Renal cortical epithelial cell (primary cell): ENCODE results near the gene ALG8. TPM values are rescaled to one million over a fixed set of nuclear protein-coding genes. Genes with fewer than 3 reads are reported as not detected.

Source experiments
- DNase-seq: peaks from one replicate; pipeline ENCODE4 v3.0.0-alpha.2; 2011; ENCODE audit warnings: low read depth
- total RNA-seq: library from RNA; depleted of rRNA; stranded (reverse); fragments of >200 nt; gene quantifications from 2 replicates; pipeline ENCODE4 v1.2.3, GENCODE V29; 2014

The ALG8 gene
- total RNA-seq, 1 donor from 2014 or later: 36.8 TPM

GRCh38 chr11:78160557-78160956 is 21.1 kb upstream of the ALG8 start:
- DNase-seq: no peak

DNA sequence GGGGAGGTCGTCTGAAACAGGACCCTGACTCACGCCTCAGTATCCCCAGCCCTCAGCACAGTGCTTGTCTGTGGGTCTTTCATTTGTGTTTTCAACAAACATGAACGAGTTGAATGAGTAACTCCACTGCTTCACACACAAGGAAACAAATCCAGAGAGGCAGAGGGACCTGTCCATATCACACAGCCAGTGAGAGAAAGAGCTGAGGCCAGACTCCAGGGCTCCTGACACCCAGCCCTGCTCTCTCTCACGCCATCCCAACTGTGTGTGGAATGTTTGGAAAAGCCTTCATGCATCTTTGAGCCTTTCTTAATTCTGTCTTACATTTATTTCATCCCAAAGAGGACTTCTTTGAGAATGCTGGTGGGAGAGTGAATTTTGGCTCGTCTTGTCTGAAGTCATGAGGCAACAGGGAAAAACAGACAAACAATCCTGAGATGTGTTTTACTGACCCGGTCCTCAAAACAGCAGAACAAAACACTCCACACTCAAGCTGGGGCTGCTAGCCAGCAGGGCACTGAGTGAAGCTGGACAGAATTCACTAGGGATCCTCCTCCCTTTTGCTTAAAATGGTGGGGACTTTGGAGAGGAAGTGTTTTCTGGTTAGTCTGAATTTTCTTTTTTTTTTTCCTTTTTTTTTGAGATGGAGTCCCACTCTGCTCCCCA is 19.7 kb upstream of the ALG8 start:
- DNase-seq: no peak

GRCh38 chr11:78156127-78156844 is 16.9 kb upstream of the ALG8 start:
- DNase-seq: peak; percentile 13

DNA sequence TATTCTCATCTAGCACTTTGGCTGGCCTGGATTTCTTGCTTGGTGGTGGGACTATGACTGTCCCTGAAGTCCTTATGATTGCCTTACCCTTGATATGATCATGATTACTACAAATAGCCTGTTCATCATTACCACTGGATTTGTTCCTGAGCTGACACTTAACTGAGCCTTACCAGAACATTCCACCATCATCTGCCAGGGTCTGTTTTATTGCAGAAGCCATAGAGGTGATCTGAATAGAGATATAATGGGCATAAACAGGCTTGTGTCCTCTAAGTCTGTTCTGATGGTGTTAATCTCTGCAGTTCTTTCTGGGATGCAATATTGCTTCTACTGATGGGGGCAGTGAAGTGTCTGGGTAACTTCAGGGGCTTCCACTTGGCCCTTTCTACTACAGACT is 12.4 kb upstream of the ALG8 start:
- no peak for DNase-seq

- DNase-seq: no peak
Observed at GRCh38 chr11:78150754-78151153, 11.3 kb upstream of the ALG8 start.

GRCh38 chr11:78150346-78150745 is 10.9 kb upstream of the ALG8 start:
- no peak for DNase-seq

DNA sequence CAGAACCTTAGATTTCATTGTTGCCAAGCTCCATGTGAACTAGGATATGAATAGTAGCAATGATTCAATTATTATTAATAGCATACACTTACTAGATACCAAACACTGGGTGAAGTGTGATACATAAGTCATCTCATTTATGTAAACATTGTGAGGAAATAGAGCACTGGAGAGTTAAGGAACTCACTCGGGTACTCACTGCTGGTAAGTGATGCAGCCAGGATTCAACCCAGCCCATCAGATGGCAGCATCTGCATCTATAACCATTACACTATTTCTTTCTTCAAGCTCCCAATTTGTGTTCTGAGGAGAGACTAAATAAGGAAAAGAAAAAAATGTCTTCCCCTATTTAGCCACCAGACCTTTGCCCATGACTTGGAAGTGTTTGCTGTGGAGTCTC is 10.2 kb upstream of the ALG8 start:
- no peak for DNase-seq

DNA sequence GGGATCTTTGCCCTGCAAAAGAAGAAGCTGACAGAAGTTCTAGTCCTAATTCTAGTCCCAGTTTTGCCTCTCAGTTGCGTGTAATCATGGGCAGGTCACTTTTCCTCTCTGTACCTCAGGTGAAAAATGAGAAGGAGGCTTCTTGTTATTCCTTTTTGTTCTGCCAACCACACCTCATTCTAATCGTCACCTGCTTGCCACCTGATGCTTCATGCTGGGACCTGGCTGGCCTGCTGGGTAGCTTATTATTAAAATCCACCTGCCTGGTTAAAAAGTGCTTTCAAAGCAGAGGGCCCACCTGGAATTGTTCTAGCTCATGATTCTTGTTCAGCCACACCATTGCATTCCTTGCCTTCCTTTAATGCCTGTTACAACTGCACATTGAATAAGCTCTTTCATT is 8.4 kb upstream of the ALG8 start:
- no peak for DNase-seq

GRCh38 chr11:78145511-78146025 is 6.1 kb upstream of the ALG8 start:
- DNase-seq: no peak

- DNase-seq: no peak
Observed at GRCh38 chr11:78140392-78141077, 1.1 kb upstream of the ALG8 start.

DNA sequence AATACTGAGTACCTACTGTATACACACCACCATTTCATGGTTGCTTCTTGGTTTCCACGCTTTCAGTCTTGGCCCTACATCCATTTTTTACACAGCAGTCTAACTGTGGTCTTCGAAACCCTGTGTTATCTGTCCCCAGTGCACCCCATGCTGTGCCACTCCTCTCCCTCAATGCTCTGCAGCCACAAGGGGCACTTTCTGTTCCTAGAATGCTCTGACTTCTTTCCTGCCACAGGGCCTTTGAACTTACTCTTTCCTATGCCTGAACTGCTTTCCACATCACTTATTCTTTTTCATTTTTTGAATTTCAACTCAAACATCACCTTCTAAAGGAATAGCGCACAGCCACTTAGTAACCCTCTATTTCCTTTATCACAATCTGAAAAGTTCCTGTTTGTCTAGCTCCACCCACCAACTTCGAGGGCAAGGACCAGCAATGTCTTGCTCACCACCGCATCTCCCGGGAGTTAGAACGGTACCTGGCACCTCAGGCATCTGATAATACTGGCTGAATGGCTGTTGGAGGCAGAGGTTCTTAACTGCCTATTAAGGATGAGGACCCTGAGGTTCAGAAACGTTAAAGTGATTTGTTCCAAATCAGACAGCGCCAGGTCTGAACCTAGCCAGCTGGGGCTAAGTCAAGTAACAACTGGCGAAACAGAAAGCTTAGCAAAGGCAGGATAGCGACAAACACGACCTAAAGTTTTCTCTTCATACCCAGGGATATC is 568 bp downstream of the ALG8 start:
- peak; percentile 31 for DNase-seq

DNA sequence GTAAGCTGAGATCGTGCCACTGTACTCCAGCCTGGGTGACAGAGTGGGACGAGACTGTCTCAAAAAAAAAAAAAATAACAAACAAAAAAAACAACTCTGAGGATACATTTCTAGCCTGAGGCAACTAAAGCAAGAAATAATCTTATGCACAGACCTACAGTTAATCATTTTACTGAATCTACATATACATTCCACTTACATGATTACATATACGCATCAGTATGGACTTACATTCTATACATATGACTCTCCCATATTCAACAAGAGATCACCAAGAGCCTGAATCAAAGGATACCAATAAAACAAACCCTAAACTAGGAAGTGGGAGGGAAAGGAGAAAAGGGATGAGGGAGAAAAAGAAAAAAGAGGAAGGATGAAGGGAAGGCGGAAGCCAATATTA is 1.1 kb downstream of the ALG8 start:
- DNase-seq: no peak

- DNase-seq: no peak
Observed at GRCh38 chr11:78132475-78132874, 7.0 kb downstream of the ALG8 start.

GRCh38 chr11:78131956-78132355 is 7.5 kb downstream of the ALG8 start:
- DNase-seq: no peak

GRCh38 chr11:78127403-78127802 is 12.0 kb downstream of the ALG8 start:
- DNase-seq: no peak

DNA sequence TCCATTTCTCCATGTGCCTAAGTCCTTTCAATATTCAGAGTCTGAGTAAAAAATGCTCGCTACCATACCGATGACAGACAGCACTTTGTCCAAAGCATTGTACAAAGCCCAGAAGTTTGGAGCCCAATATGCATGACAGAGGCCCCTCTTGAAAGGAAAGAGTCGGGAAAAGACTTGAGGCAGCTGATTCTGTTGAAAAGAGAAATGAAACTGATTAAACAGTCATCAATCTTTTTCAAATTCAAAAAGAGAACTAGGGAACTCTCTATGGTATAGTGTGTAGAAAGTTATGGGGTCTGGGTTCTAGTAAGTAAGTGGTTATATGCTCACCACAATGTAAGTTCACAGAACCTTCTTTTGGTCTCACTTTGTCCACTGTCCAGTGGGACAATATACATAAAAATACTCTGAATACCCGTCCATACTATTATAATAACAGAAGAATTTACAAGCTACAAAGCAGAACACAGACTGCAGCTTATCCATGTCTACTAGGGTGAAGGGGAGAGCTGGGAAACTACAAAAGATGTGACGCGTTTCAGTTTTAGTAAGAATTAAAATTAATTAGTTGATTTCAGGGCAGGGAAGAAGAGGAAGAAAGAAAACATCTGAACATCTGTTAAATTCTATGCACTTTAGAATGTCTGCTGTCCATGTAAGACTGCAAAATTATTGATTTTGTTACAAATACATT is 26.7 kb downstream of the ALG8 start:
- DNase-seq: no peak

- DNase-seq: no peak
Observed at GRCh38 chr11:78111298-78111697, 28.1 kb downstream of the ALG8 start.

- no peak for DNase-seq
Observed at GRCh38 chr11:78110830-78111229, 28.6 kb downstream of the ALG8 start.

GRCh38 chr11:78110351-78110750 is 29.1 kb downstream of the ALG8 start:
- DNase-seq: no peak

DNA sequence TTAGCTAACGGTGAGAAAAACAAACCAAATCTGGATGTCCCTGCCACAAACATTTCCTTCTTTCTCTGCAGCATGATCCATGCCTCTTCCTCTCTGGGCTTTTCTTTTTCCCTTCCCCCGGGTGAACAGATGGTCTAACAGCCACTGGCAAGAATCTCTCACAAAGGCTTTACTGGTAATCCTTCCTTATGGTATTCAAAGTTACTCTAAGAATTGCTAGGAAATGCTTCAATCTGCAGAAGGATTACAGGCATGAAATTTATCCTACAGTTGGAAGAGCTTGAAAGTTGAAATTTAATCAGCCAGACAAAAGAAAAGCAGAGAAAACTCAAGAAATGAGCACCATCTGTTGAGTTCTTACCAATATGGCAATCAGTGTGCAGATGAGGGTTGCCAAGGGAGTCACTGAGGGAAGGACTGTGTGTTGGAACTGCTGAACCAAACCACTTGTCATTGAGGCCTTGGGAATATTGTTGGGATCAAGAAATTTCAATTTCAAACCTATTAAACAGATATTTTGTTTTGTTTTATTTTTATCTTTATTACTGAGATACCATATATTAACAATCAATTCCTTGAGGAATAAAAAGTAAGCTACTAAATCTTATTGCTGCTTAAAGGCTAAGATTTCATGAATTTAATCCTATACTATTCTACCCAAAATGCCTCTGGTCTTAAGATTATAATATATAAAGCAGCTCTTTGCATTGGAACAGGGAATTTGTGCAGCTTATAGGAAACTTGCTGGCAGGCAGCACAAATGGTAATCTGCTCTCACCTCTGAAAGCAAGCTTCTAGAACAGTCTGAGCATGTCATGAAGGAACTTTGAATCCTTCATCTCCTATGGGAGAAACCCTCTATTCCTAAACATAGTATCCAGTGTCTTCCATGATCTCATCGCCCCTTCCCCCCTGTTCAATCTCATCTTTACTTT is 30.1 kb downstream of the ALG8 start:
- DNase-seq: no peak
